H9 (cell line): ENCODE measurements around the gene C1D. TPM values are rescaled to one million over a fixed set of nuclear protein-coding genes. Genes with fewer than 3 reads are reported as not detected.

Source experiments
- DNase-seq: peaks from one replicate; pipeline ENCODE4 v3.0.0-alpha.2; 2017
- H2AFZ ChIP-seq: one replicate; pipeline ENCODE4 v1.6.1; 2013; ENCODE audit warnings: mild to moderate bottlenecking, low read length, control low read depth, moderate library complexity
- H2AK5ac ChIP-seq: 2 replicates; pipeline ENCODE4 v1.6.1; 2013; ENCODE audit warnings: low read length, control low read depth, mixed read lengths; ENCODE audit not compliant: insufficient read length
- H2BK120ac ChIP-seq: one replicate; pipeline ENCODE4 v1.6.1; 2013; ENCODE audit warnings: low read depth, mild to moderate bottlenecking, low read length, control low read depth, inconsistent platforms; ENCODE audit not compliant: poor library complexity, severe bottlenecking
- H2BK12ac ChIP-seq: 2 replicates; pipeline ENCODE4 v1.6.1; 2013; ENCODE audit warnings: low read length, control low read depth, mixed read lengths, low read depth; ENCODE audit not compliant: insufficient read length
- H2BK15ac ChIP-seq: 2 replicates; pipeline ENCODE4 v1.6.1; 2013; ENCODE audit warnings: low read depth, low read length, control low read depth
- H2BK20ac ChIP-seq: one replicate; pipeline ENCODE4 v1.6.1; 2013; ENCODE audit warnings: low read depth, mild to moderate bottlenecking, low read length, control low read depth, inconsistent platforms; ENCODE audit not compliant: poor library complexity, severe bottlenecking
- H2BK5ac ChIP-seq: 2 replicates; pipeline ENCODE4 v1.6.1; 2013; ENCODE audit warnings: low read length, control low read depth, mixed read lengths; ENCODE audit not compliant: insufficient read length
- H3K14ac ChIP-seq: 2 replicates; pipeline ENCODE4 v1.6.1; 2013; ENCODE audit warnings: low read length, control low read depth; ENCODE audit not compliant: insufficient read depth
- H3K18ac ChIP-seq: 2 replicates; pipeline ENCODE4 v1.6.1; 2013; ENCODE audit warnings: low read depth, mild to moderate bottlenecking, mixed read lengths, low read length, control low read depth; ENCODE audit not compliant: insufficient read length
- H3K23ac ChIP-seq: 2 replicates; pipeline ENCODE4 v1.6.1; 2013; ENCODE audit warnings: low read length, control low read depth, mixed read lengths, low read depth; ENCODE audit not compliant: insufficient read length
- H3K23me2 ChIP-seq: 2 replicates; pipeline ENCODE4 v1.6.1; 2013; ENCODE audit warnings: low read depth, mild to moderate bottlenecking, mixed read lengths, low read length, control low read depth; ENCODE audit not compliant: insufficient read length, poor library complexity, severe bottlenecking
- H3K27ac ChIP-seq: 2 replicates; pipeline ENCODE4 v1.5.1; 2013; ENCODE audit warnings: low read length, control low read depth, mixed read lengths, low read depth; ENCODE audit not compliant: insufficient read length
- H3K27me3 ChIP-seq: 2 replicates; pipeline ENCODE4 v1.6.1; 2013; ENCODE audit warnings: low read length, control low read depth, inconsistent platforms; ENCODE audit not compliant: insufficient read depth
- H3K4ac ChIP-seq: 2 replicates; pipeline ENCODE4 v1.6.1; 2013; ENCODE audit warnings: low read depth, mild to moderate bottlenecking, control low read depth, inconsistent platforms, low read length, moderate library complexity
- H3K4me1 ChIP-seq: 2 replicates; pipeline ENCODE4 v1.6.1; 2013; ENCODE audit warnings: low read length, control low read depth, inconsistent platforms; ENCODE audit not compliant: insufficient read depth
- H3K4me2 ChIP-seq: 2 replicates; pipeline ENCODE4 v1.6.1; 2013; ENCODE audit warnings: low read length, control low read depth, mixed read lengths; ENCODE audit not compliant: insufficient read length, insufficient read depth
- H3K56ac ChIP-seq: 2 replicates; pipeline ENCODE4 v1.6.1; 2013; ENCODE audit warnings: low read depth, mild to moderate bottlenecking, mixed read lengths, low read length, control low read depth; ENCODE audit not compliant: insufficient read length
- H3K79me1 ChIP-seq: 2 replicates; pipeline ENCODE4 v1.6.1; 2013; ENCODE audit warnings: low read depth, mild to moderate bottlenecking, moderate library complexity, low read length, control low read depth, inconsistent platforms; ENCODE audit not compliant: insufficient read depth, poor library complexity, severe bottlenecking
- H3K79me2 ChIP-seq: 2 replicates; pipeline ENCODE4 v1.6.1; 2013; ENCODE audit warnings: low read length, control low read depth, inconsistent platforms; ENCODE audit not compliant: insufficient read depth
- H3K9ac ChIP-seq: 2 replicates; pipeline ENCODE4 v1.6.1; 2013; ENCODE audit warnings: low read length, control low read depth, mixed read lengths; ENCODE audit not compliant: insufficient read length; ENCODE audit errors: extremely low read depth
- H3K9me3 ChIP-seq: one replicate; pipeline ENCODE4 v1.6.1; 2013; ENCODE audit warnings: low read depth, low read length, inconsistent platforms; ENCODE audit not compliant: control insufficient read depth
- H3T11ph ChIP-seq: one replicate; pipeline ENCODE4 v1.6.1; 2013; ENCODE audit warnings: mild to moderate bottlenecking, low read length, control low read depth, inconsistent platforms
- H4K20me1 ChIP-seq: one replicate; pipeline ENCODE4 v1.6.1; 2013; ENCODE audit not compliant: control insufficient read depth, insufficient read length, insufficient read depth
- H4K5ac ChIP-seq: 2 replicates; pipeline ENCODE4 v1.6.1; 2013; ENCODE audit warnings: low read depth, mild to moderate bottlenecking, mixed read lengths, low read length, control low read depth; ENCODE audit not compliant: insufficient read length
- H4K8ac ChIP-seq: replicated peaks from 2 replicates; pipeline ENCODE4 v1.6.1; 2013; ENCODE audit warnings: low read length, control low read depth, mixed read lengths, low read depth; ENCODE audit not compliant: insufficient read length
- H4K91ac ChIP-seq: 2 replicates; pipeline ENCODE4 v1.6.1; 2013; ENCODE audit warnings: low read depth, mild to moderate bottlenecking, moderate library complexity, mixed read lengths, low read length, control low read depth; ENCODE audit not compliant: insufficient read length
- H3K27ac Mint-ChIP-seq, 3 experiments: 2 replicates in 2 of 3; 3 replicates in 1 of 3; pipeline ENCODE4 v1.8.0; 2020 to 2021; ENCODE audit warnings: mixed read lengths in 3 of 3, mild to moderate bottlenecking in 1 of 3, moderate library complexity in 1 of 3
- H3K27me3 Mint-ChIP-seq: 2 replicates; pipeline ENCODE4 v1.8.0; 2021; ENCODE audit warnings: low read depth, mild to moderate bottlenecking, moderate library complexity, mixed read lengths
- H3K36me3 Mint-ChIP-seq, 3 experiments: 2 replicates in 2 of 3; 3 replicates in 1 of 3; pipeline ENCODE4 v1.8.0; 2020 to 2021; ENCODE audit warnings: low read depth in 3 of 3, mixed read lengths in 3 of 3; ENCODE audit not compliant: insufficient read depth in 1 of 3
- H3K4me1 Mint-ChIP-seq, 2 experiments: 2 replicates each; pipeline ENCODE4 v1.8.0; 2020; ENCODE audit warnings: mixed read lengths in 2 of 2
- H3K4me3 Mint-ChIP-seq, 2 experiments: 2 replicates in 1 of 2; 3 replicates in 1 of 2; pipeline ENCODE4 v1.8.0; 2020 to 2021; ENCODE audit warnings: mild to moderate bottlenecking in 2 of 2, mixed read lengths in 2 of 2, moderate library complexity in 1 of 2
- H3K9me3 Mint-ChIP-seq, 2 experiments: 2 replicates in 1 of 2; 3 replicates in 1 of 2; pipeline ENCODE4 v1.8.0; 2020; ENCODE audit warnings: mild to moderate bottlenecking in 2 of 2, mixed read lengths in 2 of 2, moderate library complexity in 1 of 2
- WGBS: extraction: QIAGEN DNeasy Blood & Tissue Kit; methylation state at CpG from one replicate; pipeline ENCODE4 v1.1.7; 2013; ENCODE audit warnings: missing lambda C conversion rate, low lambda C conversion rate, mixed read lengths; ENCODE audit not compliant: insufficient read length; ENCODE audit errors: extremely low coverage; 5-methylcytosine and 5-hydroxymethylcytosine counted together
- total RNA-seq: library from RNA; stranded (reverse); gene quantifications from 2 replicates; pipeline ENCODE4 v1.2.1, GENCODE V29; 2021
- TF ChIP-seq, protein P1 (sequence below): fragments of 200-600 bp; sonication (generic); conservative IDR thresholded peaks from 3 replicates; pipeline ENCODE4 v1.8.0; 2021; ENCODE audit warnings: antibody characterized with exemption, mild to moderate bottlenecking

The C1D gene
- total RNA-seq, 1 experiment from 2014 or later, result 19.7 TPM

DNA sequence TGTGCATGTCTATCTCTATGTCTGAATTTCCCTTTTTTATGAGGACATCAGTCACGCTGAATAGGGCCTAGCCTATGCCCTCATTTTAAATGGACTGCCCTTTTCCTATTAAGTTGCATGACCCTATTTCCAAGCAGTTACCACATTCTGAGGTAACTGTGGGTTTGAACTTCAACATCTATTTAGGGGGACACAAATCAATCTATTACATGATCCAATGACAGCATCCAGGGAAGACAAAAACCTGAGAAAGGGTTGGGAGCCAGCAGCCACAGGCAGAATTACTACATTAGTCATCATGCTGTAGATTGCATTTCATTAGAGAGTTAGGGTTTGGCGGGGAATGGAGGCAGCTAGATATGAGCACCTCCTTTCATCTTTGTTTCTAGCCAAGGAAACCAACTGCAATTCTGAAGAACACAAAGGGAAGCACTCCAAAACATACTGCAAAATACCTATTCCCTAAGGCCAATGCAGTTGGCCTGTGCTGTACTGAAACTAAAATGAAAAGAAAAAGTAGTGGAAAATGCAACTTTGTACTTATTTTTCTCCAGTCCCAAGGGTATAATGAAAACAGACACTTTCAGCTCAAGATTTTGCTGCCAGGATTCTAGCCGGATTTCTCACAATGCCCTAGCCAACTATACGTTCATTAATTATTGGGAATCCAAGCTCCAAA lies 40.4 kb upstream of the C1D start:
- H2BK120ac ChIP-seq, result no peak overlapping the region
- no peaks in the 10 kb centered on the region for H3K79me2 ChIP-seq
- peaks cover 0 to 4% (median 0%) of the 10 kb centered on the region in 3 experiments; a peak in 1 of 7 replicates for H3K36me3 Mint-ChIP-seq
- H3K23ac ChIP-seq, result no peak overlapping the region
- peak overlapping the region in 1 of 3 experiments; percentile 7; a peak in 1 of 7 replicates for H3K27ac Mint-ChIP-seq
- WGBS, result no CpG with 5 or more reads among the region's 4 CpGs
- H2BK12ac ChIP-seq, result no peak overlapping the region
- no peak overlapping the region for H3K4me3 Mint-ChIP-seq
- no peaks in the 10 kb centered on the region for H3K4me1 ChIP-seq
- H3K79me1 ChIP-seq, result no peaks in the 10 kb centered on the region
- H3K23me2 ChIP-seq, result no peaks in the 10 kb centered on the region
- H3K18ac ChIP-seq, result no peak overlapping the region
- no peak overlapping the region for H3K4ac ChIP-seq
- no peak overlapping the region for H2AK5ac ChIP-seq
- no peak overlapping the region for H3K14ac ChIP-seq
- no peak for DNase-seq
- no peak overlapping the region for H2BK5ac ChIP-seq
- H2BK20ac ChIP-seq, result no peak overlapping the region
- H4K20me1 ChIP-seq, result no peaks in the 10 kb centered on the region
- TF ChIP-seq, protein P1, sequence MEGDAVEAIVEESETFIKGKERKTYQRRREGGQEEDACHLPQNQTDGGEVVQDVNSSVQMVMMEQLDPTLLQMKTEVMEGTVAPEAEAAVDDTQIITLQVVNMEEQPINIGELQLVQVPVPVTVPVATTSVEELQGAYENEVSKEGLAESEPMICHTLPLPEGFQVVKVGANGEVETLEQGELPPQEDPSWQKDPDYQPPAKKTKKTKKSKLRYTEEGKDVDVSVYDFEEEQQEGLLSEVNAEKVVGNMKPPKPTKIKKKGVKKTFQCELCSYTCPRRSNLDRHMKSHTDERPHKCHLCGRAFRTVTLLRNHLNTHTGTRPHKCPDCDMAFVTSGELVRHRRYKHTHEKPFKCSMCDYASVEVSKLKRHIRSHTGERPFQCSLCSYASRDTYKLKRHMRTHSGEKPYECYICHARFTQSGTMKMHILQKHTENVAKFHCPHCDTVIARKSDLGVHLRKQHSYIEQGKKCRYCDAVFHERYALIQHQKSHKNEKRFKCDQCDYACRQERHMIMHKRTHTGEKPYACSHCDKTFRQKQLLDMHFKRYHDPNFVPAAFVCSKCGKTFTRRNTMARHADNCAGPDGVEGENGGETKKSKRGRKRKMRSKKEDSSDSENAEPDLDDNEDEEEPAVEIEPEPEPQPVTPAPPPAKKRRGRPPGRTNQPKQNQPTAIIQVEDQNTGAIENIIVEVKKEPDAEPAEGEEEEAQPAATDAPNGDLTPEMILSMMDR, result no peak
- H3T11ph ChIP-seq, result no peak overlapping the region
- H3K9me3 ChIP-seq, result no peaks in the 10 kb centered on the region
- H3K4me1 Mint-ChIP-seq, result 0 out of 4 replicates have a peak, but pooled peaks cover 0 to 2% of the 10 kb centered on the region in 2 experiments
- no peak overlapping the region for H3K4me2 ChIP-seq
- H3K27ac ChIP-seq, result no peak overlapping the region
- H3K56ac ChIP-seq, result no peak overlapping the region
- no peak overlapping the region for H3K9ac ChIP-seq
- no peak overlapping the region for H4K8ac ChIP-seq
- H3K27me3 Mint-ChIP-seq, result no peaks in the 10 kb centered on the region
- H4K5ac ChIP-seq, result no peak overlapping the region
- H4K91ac ChIP-seq, result no peak overlapping the region
- H2AFZ ChIP-seq, result no peak overlapping the region
- no peak overlapping the region for H2BK15ac ChIP-seq
- H3K9me3 Mint-ChIP-seq, result peaks cover 4 to 7% of the 10 kb centered on the region in 2 experiments; a peak in 2 of 5 replicates
- no peaks in the 10 kb centered on the region for H3K27me3 ChIP-seq
